Subcutaneous abdominal adipose tissue (tissue), 5 donors: ENCODE measurements around the gene EXOSC5.
A peak's percentile ranks its signal among the peaks of the same experiment; 100 is the strongest.
"Not testable (repeated sequence)": the region's sequence is repeated elsewhere in the genome, so short reads cannot be mapped to it uniquely, and the experiment has no call there.

Experiments used
- H3K27ac ChIP-seq: one replicate; pipeline ENCODE4 v1.7.0; 2013; ENCODE audit warnings: low read depth, mild to moderate bottlenecking, inconsistent platforms, low read length, moderate library complexity
- H3K27me3 ChIP-seq, 5 donors: one replicate each; pipeline ENCODE4 v1.7.0; 2013; ENCODE audit warnings: low read length in 5 of 5, inconsistent platforms in 1 of 5; ENCODE audit not compliant: control insufficient read depth in 5 of 5, insufficient read depth in 4 of 5
- H3K36me3 ChIP-seq, 5 donors: one replicate each; pipeline ENCODE4 v1.7.0; 2013; ENCODE audit warnings: low read length in 5 of 5; ENCODE audit not compliant: control insufficient read depth in 5 of 5, insufficient read depth in 5 of 5
- H3K4me1 ChIP-seq, 5 donors: one replicate each; pipeline ENCODE4 v1.7.0; 2013; ENCODE audit warnings: low read length in 5 of 5, mild to moderate bottlenecking in 3 of 5, moderate library complexity in 1 of 5; ENCODE audit not compliant: control insufficient read depth in 5 of 5, insufficient read depth in 5 of 5
- H3K4me3 ChIP-seq, 5 donors: one replicate each; pipeline ENCODE4 v1.7.0; 2013; ENCODE audit warnings: low read length in 5 of 5, low read depth in 1 of 5
- H3K9ac ChIP-seq, 5 donors: one replicate each; pipeline ENCODE4 v1.7.0; 2013; ENCODE audit warnings: low read length in 5 of 5, mild to moderate bottlenecking in 4 of 5, moderate library complexity in 3 of 5
- H3K9me3 ChIP-seq, 5 donors: one replicate each; pipeline ENCODE4 v1.7.0; 2013; ENCODE audit warnings: low read length in 5 of 5; ENCODE audit not compliant: control insufficient read depth in 5 of 5
- donor health status: healthy.
- donor health status: healthy.
- donor health status: healthy.
- donor health status: healthy.
- donor health status: healthy.

EXOSC5 gene

GRCh38 chr19:41351339-41352245 is 45.6 kb downstream of the EXOSC5 start:
- peak overlapping the region; percentile 69 to 89 (median 83) for H3K4me3 ChIP-seq
- H3K4me1 ChIP-seq = peaks cover 4 to 70% (median 42%) of the 10 kb centered on the region in 5 donors
- H3K27me3 ChIP-seq = peaks cover 0 to 18% (median 6%) of the 10 kb centered on the region in 5 donors
- H3K9me3 ChIP-seq = no peaks in the 10 kb centered on the region
- peaks cover 0 to 12% (median 5%) of the 10 kb centered on the region in 5 donors for H3K36me3 ChIP-seq
- peak overlapping the region; percentile 71 for H3K27ac ChIP-seq
- peak overlapping the region; percentile 9 to 80 (median 77) for H3K9ac ChIP-seq

- peaks cover 0 to 18% (median 6%) of the 10 kb centered on the region in 5 donors for H3K27me3 ChIP-seq
- H3K4me3 ChIP-seq = peak overlapping the region; percentile 69 to 89 (median 79)
- H3K9ac ChIP-seq = peak overlapping the region in 4 of 5 donors; percentile 35 to 80 (median 78)
- peak overlapping the region; percentile 71 for H3K27ac ChIP-seq
- H3K9me3 ChIP-seq = no peaks in the 10 kb centered on the region
- peaks cover 4 to 66% (median 42%) of the 10 kb centered on the region in 5 donors for H3K4me1 ChIP-seq
- H3K36me3 ChIP-seq = peaks cover 0 to 19% (median 7%) of the 10 kb centered on the region in 5 donors
Observed at GRCh38 chr19:41350735-41351338, 46.3 kb downstream of the EXOSC5 start.

- peaks cover 4 to 40% (median 24%) of the 10 kb centered on the region in 5 donors for H3K4me1 ChIP-seq
- H3K9me3 ChIP-seq, H3K4me3 ChIP-seq, H3K27ac ChIP-seq, H3K9ac ChIP-seq: not testable (repeated sequence)
- H3K27me3 ChIP-seq = peaks cover 0 to 11% (median 3%) of the 10 kb centered on the region in 5 donors
- H3K36me3 ChIP-seq = peaks cover 0 to 39% (median 25%) of the 10 kb centered on the region in 5 donors
Observed at GRCh38 chr19:41346916-41347315, 50.2 kb downstream of the EXOSC5 start.

- H3K9ac ChIP-seq = no peak overlapping the region
- H3K4me1 ChIP-seq = peaks cover 3 to 17% (median 7%) of the 10 kb centered on the region in 5 donors
- peaks cover 3 to 61% (median 29%) of the 10 kb centered on the region in 5 donors for H3K36me3 ChIP-seq
- no peaks in the 10 kb centered on the region for H3K9me3 ChIP-seq
- no peak overlapping the region for H3K27ac ChIP-seq
- H3K4me3 ChIP-seq = no peak overlapping the region
- H3K27me3 ChIP-seq = no peaks in the 10 kb centered on the region
Observed at GRCh38 chr19:41344162-41344561, 53.0 kb downstream of the EXOSC5 start.

GRCh38 chr19:41341669-41342490 is 55.3 kb downstream of the EXOSC5 start:
- Histone ChIP-seq H3K9ac (no peak overlapping the region), H3K9me3 (no peaks in the 10 kb centered on the region), H3K4me3 (no peak overlapping the region), H3K27ac (no peak overlapping the region), H3K36me3 (peaks cover 3 to 57% (median 24%) of the 10 kb centered on the region in 5 donors), H3K27me3 (no peaks in the 10 kb centered on the region), H3K4me1 (peaks cover 0 to 13% (median 7%) of the 10 kb centered on the region in 5 donors)

- no peaks in the 10 kb centered on the region for H3K27me3 ChIP-seq
- H3K9me3 ChIP-seq = no peaks in the 10 kb centered on the region
- H3K4me3 ChIP-seq = no peak overlapping the region
- H3K36me3 ChIP-seq = peaks cover 3 to 50% (median 25%) of the 10 kb centered on the region in 5 donors
- no peak overlapping the region for H3K27ac ChIP-seq
- peaks cover 0 to 20% (median 7%) of the 10 kb centered on the region in 5 donors for H3K4me1 ChIP-seq
- no peak overlapping the region for H3K9ac ChIP-seq
Observed at GRCh38 chr19:41339936-41340335, 57.2 kb downstream of the EXOSC5 start.
